VCaP (cell line): ENCODE data around the gene PDSS1.

Source experiments
- H3K27ac ChIP-seq: fragments of 450-650 bp; 2 replicates; pipeline ENCODE4 v1.5.1; 2017
- CTCF ChIP-seq: fragments of 450-650 bp; conservative IDR thresholded peaks from 2 replicates; pipeline ENCODE4 v1.5.1; 2017; ENCODE audit warnings: mild to moderate bottlenecking, moderate library complexity

The PDSS1 gene

GRCh38 chr10:26703096-26703495 is 5.6 kb downstream of the PDSS1 start:
- TF ChIP-seq CTCF = no peak
- H3K27ac ChIP-seq = no peak overlapping the region

- no peak overlapping the region for H3K27ac ChIP-seq
- TF ChIP-seq CTCF = no peak
These were observed 6.5 kb downstream of the PDSS1 start for GRCh38 chr10:26703974-26704373.

GRCh38 chr10:26706206-26706605 is 8.7 kb downstream of the PDSS1 start:
- no peak overlapping the region for H3K27ac ChIP-seq
- no peak for TF ChIP-seq CTCF

GRCh38 chr10:26706936-26707335 is 9.4 kb downstream of the PDSS1 start:
- TF ChIP-seq CTCF = no peak
- no peak overlapping the region for H3K27ac ChIP-seq

- TF ChIP-seq CTCF = no peak
- no peak overlapping the region for H3K27ac ChIP-seq
These were observed 13.8 kb downstream of the PDSS1 start for GRCh38 chr10:26711324-26711723.

GRCh38 chr10:26714415-26715136 is 17.1 kb downstream of the PDSS1 start:
- H3K27ac ChIP-seq = peak overlapping the region; percentile 74
- no peak for TF ChIP-seq CTCF

GRCh38 chr10:26715137-26715487 is 17.6 kb downstream of the PDSS1 start:
- no peak for TF ChIP-seq CTCF
- peak overlapping the region; percentile 74 for H3K27ac ChIP-seq
